Colonic mucosa (tissue), 4 donors: Measurements from ENCODE around the gene PCGF3. TPM values are rescaled to one million over a fixed set of nuclear protein-coding genes. Genes with fewer than 3 reads are reported as not detected.
"Not testable (repeated sequence)": the region's sequence is repeated elsewhere in the genome, so short reads cannot be mapped to it uniquely, and the experiment has no call there.

Experiments used
- DNase-seq: peaks from one replicate; pipeline ENCODE4 v3.0.0-alpha.2; 2020
- H3K27ac ChIP-seq: fragments of 200-600 bp; one replicate; pipeline ENCODE4 v1.8.0; 2021
- H3K27me3 ChIP-seq: fragments of 200-600 bp; one replicate; pipeline ENCODE4 v1.8.0; 2021
- H3K36me3 ChIP-seq: fragments of 200-600 bp; one replicate; pipeline ENCODE4 v1.8.0; 2021
- H3K4me1 ChIP-seq: fragments of 200-600 bp; one replicate; pipeline ENCODE4 v1.8.0; 2021; ENCODE audit warnings: mild to moderate bottlenecking
- H3K4me3 ChIP-seq: fragments of 200-600 bp; one replicate; pipeline ENCODE4 v1.8.0; 2021
- H3K9ac ChIP-seq, 2 donors: one replicate each; pipeline ENCODE4 v1.7.0; 2013; ENCODE audit warnings: control low read depth in 2 of 2, low read depth in 2 of 2, low read length in 2 of 2
- H3K9me3 ChIP-seq: fragments of 200-600 bp; one replicate; pipeline ENCODE4 v1.8.0; 2021
- intact Hi-C: fragments of 100-400 bp; cut with DNase I; formaldehyde crosslinking; loops from one replicate; pipeline ENCODE4 v1.14.1; 2022
- total RNA-seq, 2 donors: library from RNA; stranded (reverse); fragmentation: NEBNext Ultra II Directional in 1 of 2; extraction: Animal tissue kit (Norgen Biotek cat#: 25700) in 1 of 2; gene quantifications; one replicate each; pipeline ENCODE4 v1.2.1, GENCODE V29; 2021
- TF ChIP-seq, protein P1 (sequence below): fragments of 200-600 bp; IDR thresholded peaks from one replicate; pipeline ENCODE4 v1.8.0; 2022; ENCODE audit warnings: antibody characterized with exemption, mild to moderate bottlenecking
- donor health status: healthy.
- donor health status: DM: no; HTN: no; CAD: no.
- donor health status: DM: no; HTN: no; CAD: no.

The PCGF3 gene
- total RNA-seq, 2 donors from 2014 or later: 50.8 to 53.2 TPM

DNA sequence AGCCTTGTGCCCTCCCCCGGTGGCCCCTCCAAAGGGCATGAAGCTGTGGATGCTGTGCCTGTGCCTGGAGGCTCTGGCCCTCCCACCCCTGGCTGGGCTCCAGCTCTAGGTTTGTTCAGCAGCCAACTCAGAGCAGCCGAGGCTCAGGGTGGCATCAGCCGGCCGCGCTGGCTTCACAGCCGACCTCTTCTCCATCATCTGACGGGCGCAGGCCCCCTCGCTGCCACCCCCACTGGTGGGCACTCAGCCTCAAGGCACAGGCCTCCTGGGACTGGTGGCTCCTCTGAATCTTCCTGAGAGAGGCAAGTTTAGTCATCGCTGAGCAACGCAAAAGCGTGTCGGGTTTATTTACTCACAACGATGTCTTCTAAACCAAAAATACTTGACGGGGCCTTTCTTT is 46.0 kb downstream of the PCGF3 start:
- Histone ChIP-seq H3K4me1 (no peaks in the 10 kb centered on the region), H3K27me3 (no peaks in the 10 kb centered on the region), H3K4me3 (no peak overlapping the region), H3K27ac (no peak overlapping the region), H3K36me3 (no peaks in the 10 kb centered on the region), H3K9me3 (no peaks in the 10 kb centered on the region), H3K9ac (no peak overlapping the region)
- intact Hi-C loops: no loop called here
- no peak for DNase-seq
- TF ChIP-seq, protein P1, sequence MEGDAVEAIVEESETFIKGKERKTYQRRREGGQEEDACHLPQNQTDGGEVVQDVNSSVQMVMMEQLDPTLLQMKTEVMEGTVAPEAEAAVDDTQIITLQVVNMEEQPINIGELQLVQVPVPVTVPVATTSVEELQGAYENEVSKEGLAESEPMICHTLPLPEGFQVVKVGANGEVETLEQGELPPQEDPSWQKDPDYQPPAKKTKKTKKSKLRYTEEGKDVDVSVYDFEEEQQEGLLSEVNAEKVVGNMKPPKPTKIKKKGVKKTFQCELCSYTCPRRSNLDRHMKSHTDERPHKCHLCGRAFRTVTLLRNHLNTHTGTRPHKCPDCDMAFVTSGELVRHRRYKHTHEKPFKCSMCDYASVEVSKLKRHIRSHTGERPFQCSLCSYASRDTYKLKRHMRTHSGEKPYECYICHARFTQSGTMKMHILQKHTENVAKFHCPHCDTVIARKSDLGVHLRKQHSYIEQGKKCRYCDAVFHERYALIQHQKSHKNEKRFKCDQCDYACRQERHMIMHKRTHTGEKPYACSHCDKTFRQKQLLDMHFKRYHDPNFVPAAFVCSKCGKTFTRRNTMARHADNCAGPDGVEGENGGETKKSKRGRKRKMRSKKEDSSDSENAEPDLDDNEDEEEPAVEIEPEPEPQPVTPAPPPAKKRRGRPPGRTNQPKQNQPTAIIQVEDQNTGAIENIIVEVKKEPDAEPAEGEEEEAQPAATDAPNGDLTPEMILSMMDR: no peak

DNA sequence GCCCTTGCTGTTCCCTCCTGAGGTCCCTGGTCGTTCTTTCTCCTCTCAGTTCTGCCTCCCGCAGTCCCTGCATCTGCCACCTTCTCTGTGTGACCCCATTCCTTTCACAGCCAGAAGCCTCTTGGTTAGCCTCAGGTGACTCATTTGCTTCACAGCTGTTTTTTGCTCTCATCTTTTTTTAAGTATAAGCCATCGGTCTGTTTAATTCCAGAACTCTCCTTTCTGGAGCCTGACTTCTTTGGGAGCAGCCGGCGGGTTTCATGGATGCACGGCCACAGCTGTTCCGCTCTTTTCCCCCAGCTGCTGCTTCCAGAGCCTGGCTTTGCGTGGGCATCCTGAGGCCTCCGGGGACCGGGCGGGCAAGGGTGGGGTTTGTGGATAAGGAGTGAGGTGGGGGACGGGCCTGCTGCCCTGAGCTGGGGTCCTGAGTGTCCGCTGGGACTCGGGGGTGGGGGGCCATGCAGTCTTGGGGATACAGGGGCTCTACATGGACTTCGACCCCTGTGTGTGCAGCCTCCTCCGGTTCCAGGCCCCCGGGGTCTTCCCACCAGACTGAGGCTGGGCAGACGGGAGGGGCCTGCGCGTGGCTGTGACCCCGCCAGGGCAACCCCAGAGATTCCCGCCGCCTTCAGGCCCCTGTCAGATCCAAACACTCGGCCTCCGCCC is 46.7 kb downstream of the PCGF3 start:
- H3K27ac ChIP-seq: no peak overlapping the region
- H3K9ac ChIP-seq: no peak overlapping the region
- no peak for DNase-seq
- intact Hi-C loops: no loop called here
- no peaks in the 10 kb centered on the region for H3K27me3 ChIP-seq
- no peaks in the 10 kb centered on the region for H3K4me1 ChIP-seq
- H3K4me3 ChIP-seq: no peak overlapping the region
- TF ChIP-seq, protein P1: no peak
- no peaks in the 10 kb centered on the region for H3K9me3 ChIP-seq
- H3K36me3 ChIP-seq: no peaks in the 10 kb centered on the region

DNA sequence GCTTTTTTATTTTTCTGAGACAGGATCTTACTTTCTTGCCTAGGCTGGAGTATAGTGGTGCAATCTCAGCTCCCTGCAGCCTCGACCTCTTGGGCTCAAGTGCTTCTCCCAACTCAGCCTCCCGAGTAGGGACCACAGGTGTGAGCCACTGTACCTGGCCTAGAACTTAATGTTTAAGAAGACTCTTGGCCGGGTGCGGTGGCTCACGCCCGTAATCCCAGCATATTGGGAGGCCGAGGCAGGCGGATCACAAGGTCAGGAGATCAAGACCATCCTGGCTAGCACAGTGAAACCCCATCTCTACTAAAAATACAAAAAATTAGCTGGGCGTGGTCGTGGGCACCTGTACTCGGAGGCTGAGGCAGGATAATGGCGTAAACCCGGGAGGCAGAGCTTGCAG is 47.6 kb downstream of the PCGF3 start:
- H3K4me3 ChIP-seq, H3K27me3 ChIP-seq, intact Hi-C loops, H3K9me3 ChIP-seq, H3K9ac ChIP-seq, DNase-seq, H3K4me1 ChIP-seq, H3K27ac ChIP-seq, H3K36me3 ChIP-seq: not testable (repeated sequence)

DNA sequence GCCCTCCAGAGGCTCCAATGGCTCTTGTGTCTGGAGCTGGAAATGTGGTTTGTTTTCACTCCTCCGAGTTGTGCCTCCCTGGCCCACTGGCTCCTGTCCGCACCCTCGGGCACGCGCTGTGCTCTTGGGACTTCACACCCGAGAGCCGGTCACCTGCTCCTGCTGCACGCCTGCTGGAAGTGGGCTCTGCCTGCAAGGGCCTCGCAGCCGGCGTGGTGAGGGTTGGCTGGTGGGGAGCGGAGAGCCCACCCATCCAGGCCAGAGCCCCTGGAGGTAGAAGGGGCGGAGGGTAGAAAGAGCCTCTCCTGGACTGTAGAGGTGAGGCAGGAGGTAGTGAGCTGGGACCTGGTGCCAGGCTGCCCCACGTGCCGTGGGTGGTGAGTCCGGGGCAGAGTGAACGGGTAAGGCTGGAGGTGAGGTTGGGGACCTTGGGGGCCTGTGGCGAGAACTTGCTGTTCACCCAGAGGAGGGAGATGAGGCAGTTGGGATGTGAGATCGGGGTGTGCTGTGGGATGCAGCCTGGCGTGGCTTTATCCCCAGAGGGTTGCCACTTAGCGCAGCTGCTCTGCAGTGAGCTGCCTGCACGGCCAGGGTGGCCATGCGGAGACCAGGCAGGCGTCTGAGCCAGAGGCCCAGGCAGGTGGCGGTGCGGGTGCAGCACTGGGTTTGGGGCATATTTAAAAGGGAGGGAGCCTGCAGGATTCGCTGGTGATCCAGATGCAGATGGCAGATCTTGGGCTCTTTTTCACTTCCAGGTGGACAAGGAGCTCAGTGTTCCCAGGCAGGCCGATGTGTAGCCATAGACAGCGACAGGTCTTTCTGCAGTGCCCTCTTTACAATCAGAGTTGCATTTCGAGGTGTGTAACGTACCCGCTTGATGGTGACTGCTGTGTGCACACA is 48.8 kb downstream of the PCGF3 start:
- Histone ChIP-seq H3K9me3 (no peaks in the 10 kb centered on the region), H3K27me3 (no peaks in the 10 kb centered on the region), H3K4me3 (no peak overlapping the region), H3K36me3 (no peaks in the 10 kb centered on the region), H3K4me1 (no peaks in the 10 kb centered on the region), H3K27ac (no peak overlapping the region), H3K9ac (no peak overlapping the region)
- TF ChIP-seq, protein P1: no peak
- intact Hi-C loops: no loop called here
- DNase-seq: no peak

DNA sequence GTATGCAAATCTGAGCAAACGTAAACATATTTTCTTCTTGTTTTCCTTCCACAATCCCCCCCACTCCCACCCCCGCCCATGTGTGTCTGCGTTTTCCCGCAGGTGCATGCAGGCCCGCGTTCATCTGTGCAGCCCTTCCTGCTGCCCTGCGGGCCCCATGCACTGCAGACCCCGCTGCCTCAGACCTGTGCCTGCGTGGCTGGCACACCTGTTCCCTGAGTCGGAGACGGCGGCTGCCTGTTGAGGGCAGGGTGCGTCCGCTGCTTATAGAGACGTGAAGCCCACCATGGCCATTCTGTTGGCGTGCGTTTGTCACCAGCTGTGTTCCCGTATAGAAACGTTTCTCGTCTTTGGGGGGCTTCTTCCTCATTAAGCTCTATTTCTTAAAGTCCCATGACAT is 51.5 kb downstream of the PCGF3 start:
- no peaks in the 10 kb centered on the region for H3K36me3 ChIP-seq
- no peaks in the 10 kb centered on the region for H3K4me1 ChIP-seq
- no peaks in the 10 kb centered on the region for H3K9me3 ChIP-seq
- no peak overlapping the region for H3K4me3 ChIP-seq
- H3K27me3 ChIP-seq: no peaks in the 10 kb centered on the region
- H3K27ac ChIP-seq: no peak overlapping the region
- DNase-seq: no peak
- no peak overlapping the region for H3K9ac ChIP-seq
- intact Hi-C loops: no loop called here
- TF ChIP-seq, protein P1: no peak

DNA sequence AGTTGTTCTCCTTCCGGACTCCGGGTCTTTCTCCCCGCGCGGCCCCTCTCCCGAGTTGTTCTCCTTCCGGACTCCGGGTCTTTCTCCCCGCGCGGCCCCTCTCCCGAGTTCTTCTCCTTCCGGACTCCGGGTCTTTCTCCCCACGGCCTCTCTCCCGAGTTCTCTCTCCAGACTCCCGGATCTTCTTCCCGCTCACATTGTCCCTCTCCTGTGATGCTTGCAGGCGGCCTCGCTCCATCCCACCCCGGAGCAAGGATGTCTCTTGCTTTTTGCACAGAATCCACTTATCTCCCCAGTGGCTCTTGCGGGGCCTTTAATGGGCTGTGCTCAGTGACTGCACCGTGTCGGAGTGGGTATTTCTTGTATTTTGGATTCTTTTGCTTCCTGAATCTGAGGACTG is 54.2 kb downstream of the PCGF3 start:
- H3K4me1 ChIP-seq, H3K27me3 ChIP-seq, intact Hi-C loops, H3K27ac ChIP-seq, H3K9ac ChIP-seq, DNase-seq, H3K36me3 ChIP-seq, H3K4me3 ChIP-seq, H3K9me3 ChIP-seq: not testable (repeated sequence)
